Measurements from ENCODE around the gene SLC44A1.

DNA sequence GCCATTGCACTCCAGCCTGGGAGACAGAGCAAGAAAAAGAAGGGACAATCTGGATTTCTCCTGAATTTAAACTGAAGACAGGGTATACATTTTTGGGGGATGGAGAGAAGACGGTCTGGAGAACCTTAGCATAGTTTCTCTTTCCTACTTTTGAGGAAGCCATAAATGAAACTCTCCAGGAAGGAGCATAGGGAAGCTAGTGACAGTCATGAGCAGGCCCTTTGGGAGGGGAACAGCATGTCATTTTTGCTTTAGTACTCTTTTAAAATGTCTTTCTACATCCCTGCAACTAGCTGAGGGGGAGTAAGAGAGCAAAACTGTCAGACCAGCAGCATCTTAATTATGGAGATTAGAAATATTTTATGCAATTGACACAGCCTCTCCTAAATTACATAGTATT is 8.2 kb upstream of the SLC44A1 start:
- no peak for TF ChIP-seq POLR2A (IDR thresholded peaks at IDR 0.05)
- TF ChIP-seq, protein P1, sequence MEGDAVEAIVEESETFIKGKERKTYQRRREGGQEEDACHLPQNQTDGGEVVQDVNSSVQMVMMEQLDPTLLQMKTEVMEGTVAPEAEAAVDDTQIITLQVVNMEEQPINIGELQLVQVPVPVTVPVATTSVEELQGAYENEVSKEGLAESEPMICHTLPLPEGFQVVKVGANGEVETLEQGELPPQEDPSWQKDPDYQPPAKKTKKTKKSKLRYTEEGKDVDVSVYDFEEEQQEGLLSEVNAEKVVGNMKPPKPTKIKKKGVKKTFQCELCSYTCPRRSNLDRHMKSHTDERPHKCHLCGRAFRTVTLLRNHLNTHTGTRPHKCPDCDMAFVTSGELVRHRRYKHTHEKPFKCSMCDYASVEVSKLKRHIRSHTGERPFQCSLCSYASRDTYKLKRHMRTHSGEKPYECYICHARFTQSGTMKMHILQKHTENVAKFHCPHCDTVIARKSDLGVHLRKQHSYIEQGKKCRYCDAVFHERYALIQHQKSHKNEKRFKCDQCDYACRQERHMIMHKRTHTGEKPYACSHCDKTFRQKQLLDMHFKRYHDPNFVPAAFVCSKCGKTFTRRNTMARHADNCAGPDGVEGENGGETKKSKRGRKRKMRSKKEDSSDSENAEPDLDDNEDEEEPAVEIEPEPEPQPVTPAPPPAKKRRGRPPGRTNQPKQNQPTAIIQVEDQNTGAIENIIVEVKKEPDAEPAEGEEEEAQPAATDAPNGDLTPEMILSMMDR (IDR thresholded peaks at IDR 0.05), result no peak

All from tibial nerve (tissue), 3 donors.